Body of pancreas (tissue), 4 donors: ENCODE measurements around the gene MIEF1.

Experiments used
- CTCF ChIP-seq, 7 experiments: fragments of 450-650 bp in 4 of 7; fragments of 200-600 bp in 3 of 7; sonication (generic) in 3 of 7; IDR thresholded peaks; one replicate each; pipeline ENCODE4 v1.5.1; 2016 to 2019; ENCODE audit warnings: antibody characterized with exemption in 7 of 7
- POLR2A ChIP-seq, 3 donors: fragments of 450-650 bp; IDR thresholded peaks; one replicate each; pipeline ENCODE4 v1.6.1; 2016; ENCODE audit warnings: antibody characterized with exemption in 3 of 3, mild to moderate bottlenecking in 2 of 3

GRCh38 chr22:39518144-39518786 is 16.2 kb downstream of the MIEF1 start:
- no peak for TF ChIP-seq POLR2A (IDR thresholded peaks at IDR 0.05)
- no peak for TF ChIP-seq CTCF (IDR thresholded peaks at IDR 0.05)
